HepG2 (cell line): ENCODE measurements around the gene CPNE8. TPM values are rescaled to one million over a fixed set of nuclear protein-coding genes. Genes with fewer than 3 reads are reported as not detected.

Source experiments
- ATAC-seq: fragments of 200-7000 bp; cut with Tn5 transposase; 3 replicates; pipeline ENCODE4 v1.9.1; 2020; ENCODE audit warnings: mild to moderate bottlenecking, moderate library complexity
- BruUV-seq: library from RNA; stranded (reverse); fragments of 400-500 nt; replicated peaks from 2 replicates; lab custom pipeline; 2021; lab: Mats Ljungman, UMichigan
- CTCF ChIA-PET: fragments of 300-600 bp; formaldehyde crosslinking; extraction: SDS; loops from one replicate; lab custom pipeline; 2021; ENCODE audit warnings: low total read pairs, inconsistent platforms, low intra/inter-chr PET ratio; lab: Yijun Ruan, JAX
- POLR2A ChIA-PET: fragments of 350-600 bp; sonication (Branson Sonifier 250); formaldehyde crosslinking; loops from one replicate; lab custom pipeline; 2020; ENCODE audit warnings: antibody characterized with exemption, inconsistent platforms; lab: Yijun Ruan, JAX
- DNase-seq: peaks from one replicate; pipeline ENCODE4 v3.0.0-alpha.2; 2015; ENCODE audit warnings: low spot score
- FAIRE-seq: peaks from 3 replicates; lab custom pipeline; 2011; peaks lifted over from hg19 to GRCh38; lab: Jason Lieb, UNC
- H2AFZ ChIP-seq: one replicate; pipeline ENCODE4 v1.6.1; 2011; ENCODE audit warnings: low read length, inconsistent platforms
- H3K27ac ChIP-seq: fragments of 300-600 bp; 3 replicates; pipeline ENCODE4 v1.8.0; 2011; ENCODE audit warnings: mixed run types, mild to moderate bottlenecking, mixed read lengths, low read length, inconsistent platforms; ENCODE audit not compliant: insufficient read depth; ENCODE audit errors: extremely low read length
- H3K27me3 ChIP-seq, 2 experiments: fragments of 200-600 bp in 1 of 2; 2 replicates in 1 of 2; 3 replicates in 1 of 2; pipeline versions ENCODE4 v1.6.0 to v1.8.0; 2011; ENCODE audit warnings: low read length in 2 of 2, mild to moderate bottlenecking in 2 of 2, moderate library complexity in 2 of 2, inconsistent platforms in 1 of 2; ENCODE audit not compliant: insufficient read depth in 2 of 2, control insufficient read depth in 1 of 2
- H3K36me3 ChIP-seq, 2 experiments: fragments of 200-600 bp in 1 of 2; replicated peaks in 1 of 2; 2 replicates in 1 of 2; 3 replicates in 1 of 2; pipeline versions ENCODE4 v1.5.1 to v1.8.0; 2011; ENCODE audit warnings: low read length in 2 of 2, inconsistent platforms in 1 of 2; ENCODE audit not compliant: insufficient read depth in 2 of 2, control insufficient read depth in 1 of 2
- H3K4me1 ChIP-seq: 2 replicates; pipeline ENCODE4 v1.5.1; 2012; ENCODE audit warnings: low read length, inconsistent platforms; ENCODE audit not compliant: insufficient read depth
- H3K4me2 ChIP-seq: 2 replicates; pipeline ENCODE4 v1.6.0; 2011; ENCODE audit warnings: low read depth, low read length, inconsistent platforms
- H3K4me3 ChIP-seq, 3 experiments: fragments of 200-600 bp in 1 of 3; sonication (generic), shearing (Covaris generic) in 1 of 3; replicated peaks in 1 of 3; 2 replicates each; pipeline ENCODE4 v1.5.1; 2011 to 2016; ENCODE audit warnings: low read length in 3 of 3, inconsistent platforms in 2 of 3, low read depth in 2 of 3, mild to moderate bottlenecking in 2 of 3, control low read depth in 1 of 3, mixed read lengths in 1 of 3; ENCODE audit not compliant: insufficient read depth in 1 of 3
- H3K79me2 ChIP-seq: one replicate; pipeline ENCODE4 v1.6.1; 2011; ENCODE audit warnings: low read length, inconsistent platforms; ENCODE audit not compliant: insufficient read depth
- H3K9ac ChIP-seq: 2 replicates; pipeline ENCODE4 v1.6.0; 2011; ENCODE audit warnings: mild to moderate bottlenecking, low read depth, low read length, inconsistent platforms; ENCODE audit not compliant: insufficient read depth
- H3K9me3 ChIP-seq: 2 replicates; pipeline ENCODE4 v1.5.1; 2012; ENCODE audit warnings: mild to moderate bottlenecking, low read length
- H4K20me1 ChIP-seq: 2 replicates; pipeline ENCODE4 v1.6.0; 2011; ENCODE audit warnings: inconsistent platforms, mild to moderate bottlenecking, low read length, moderate library complexity; ENCODE audit not compliant: insufficient read depth
- ATF1 ChIP-seq: IDR thresholded peaks from 2 replicates; pipeline ENCODE4 v1.6.1; 2016; ENCODE audit warnings: mild to moderate bottlenecking, control low read depth
- HOXD1 ChIP-seq: sonication (generic); formaldehyde crosslinking; IDR thresholded peaks from 2 replicates; pipeline ENCODE4 v1.5.0; 2020; ENCODE audit warnings: missing genetic modification reagents
- NFIC ChIP-seq: IDR thresholded peaks from 2 replicates; pipeline ENCODE4 v1.6.1; 2012; ENCODE audit warnings: mild to moderate bottlenecking, low read length, inconsistent platforms
- NR2F2 ChIP-seq: IDR thresholded peaks from 2 replicates; pipeline ENCODE4 v1.6.1; 2012; ENCODE audit warnings: low read depth, inconsistent platforms, borderline replicate concordance
- PRMT3 ChIP-seq: sonication (generic); formaldehyde crosslinking; IDR thresholded peaks from 2 replicates; pipeline ENCODE4 v1.8.1; 2022; ENCODE audit warnings: low read depth, mild to moderate bottlenecking, moderate library complexity, missing genetic modification reagents, borderline replicate concordance
- ZNF337 ChIP-seq: sonication (generic); formaldehyde crosslinking; IDR thresholded peaks from 2 replicates; pipeline ENCODE4 v1.5.1; 2020; ENCODE audit warnings: missing genetic modification reagents, low read depth, mild to moderate bottlenecking, borderline replicate concordance
- ZNF562 ChIP-seq: sonication (generic); formaldehyde crosslinking; IDR thresholded peaks from 2 replicates; pipeline ENCODE4 v1.8.0; 2022; ENCODE audit warnings: missing genetic modification reagents, borderline replicate concordance
- ZNF616 ChIP-seq: sonication (generic); formaldehyde crosslinking; IDR thresholded peaks from 2 replicates; pipeline ENCODE4 v1.5.0; 2020; ENCODE audit warnings: low read depth, mild to moderate bottlenecking, missing genetic modification reagents
- in situ Hi-C: cut with HindIII; loops from 2 replicates; pipeline ENCODE4 v1.10.0; 2017; ENCODE audit warnings: low pct_unique_long_range_greater_than_20kb; ENCODE audit not compliant: extremely low pct_ligation_motif_present
- intact Hi-C: fragments of 100-400 bp; cut with micrococcal nuclease; formaldehyde crosslinking; loops from one replicate; pipeline ENCODE4 v1.10.0; 2022; ENCODE audit not compliant: unreplicated experiment
- polyA plus RNA-seq, 8 experiments: library from polyadenylated mRNA; depleted of rRNA in 3 of 8; stranded (reverse) in 7 of 8; unstranded in 1 of 8; fragments of >200 nt; fragmentation: Illumina TruSeq in 4 of 8; extraction: Trizol in 4 of 8; gene quantifications; 2 replicates each; pipeline versions ENCODE4 v1.2.1 to v1.2.3, GENCODE V29; 2011 to 2016; ENCODE audit warnings: low read depth in 4 of 8, missing spikeins in 1 of 8, mixed read lengths in 1 of 8; ENCODE audit not compliant: insufficient read depth in 1 of 8
- total RNA-seq, 5 experiments: library from RNA; depleted of rRNA; stranded (reverse); fragments of >200 nt; fragmentation: Illumina TruSeq; extraction: Trizol; gene quantifications; 2 replicates each; pipeline ENCODE4 v1.2.3, GENCODE V29; 2016; ENCODE audit warnings: low read depth in 1 of 5
- TF ChIP-seq, protein P1 (sequence below): IDR thresholded peaks from 2 replicates; pipeline ENCODE4 v1.6.1; 2016; ENCODE audit warnings: mild to moderate bottlenecking
- TF ChIP-seq, protein P2 (sequence below): sonication (generic); formaldehyde crosslinking; IDR thresholded peaks from 2 replicates; pipeline ENCODE4 v1.4.0; 2020; ENCODE audit warnings: missing genetic modification reagents
- TF ChIP-seq, protein P3 (sequence below), 2 experiments: sonication (generic) in 1 of 2; formaldehyde crosslinking in 1 of 2; IDR thresholded peaks; 2 replicates each; pipeline versions ENCODE4 v1.5.1 to v1.6.1; 2011 to 2020; ENCODE audit warnings: borderline replicate concordance in 1 of 2, low read depth in 1 of 2, low read length in 1 of 2, mild to moderate bottlenecking in 1 of 2, missing genetic modification reagents in 1 of 2, moderate library complexity in 1 of 2
- TF ChIP-seq, protein P4 (sequence below): sonication (generic); formaldehyde crosslinking; IDR thresholded peaks from 2 replicates; pipeline ENCODE4 v1.5.0; 2020; ENCODE audit warnings: missing genetic modification reagents
- TF ChIP-seq, protein P5 (sequence below): sonication (generic); formaldehyde crosslinking; IDR thresholded peaks from 2 replicates; pipeline ENCODE4; 2020; ENCODE audit warnings: missing genetic modification reagents, mild to moderate bottlenecking, borderline replicate concordance

Gene CPNE8
- total and polyA plus RNA-seq, 2 of the 13 experiments (the other 11 are each of a cell fraction or from before 2014, with no cell fraction given) = 2.4 to 2.7 TPM

DNA sequence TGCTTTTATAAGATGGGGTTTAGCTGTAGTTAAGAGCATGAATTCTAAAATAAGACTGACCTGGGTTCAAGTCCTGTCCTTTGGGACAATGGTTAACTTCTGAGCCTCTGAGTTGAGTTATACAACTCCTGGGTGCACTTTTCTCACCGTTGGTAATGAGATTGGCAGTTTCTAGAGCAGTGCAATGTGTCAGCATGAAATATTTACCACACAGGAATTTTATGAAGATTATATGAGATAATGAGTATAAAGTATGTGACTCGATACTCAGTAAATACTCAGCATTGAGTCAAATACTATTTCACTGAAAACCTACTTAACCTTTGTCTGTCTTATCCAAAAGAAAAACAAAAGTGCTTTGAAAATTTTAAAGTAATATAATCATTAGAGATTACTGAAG, 214.2 kb downstream of the CPNE8 start (continued):
- TF ChIP-seq, protein P1, sequence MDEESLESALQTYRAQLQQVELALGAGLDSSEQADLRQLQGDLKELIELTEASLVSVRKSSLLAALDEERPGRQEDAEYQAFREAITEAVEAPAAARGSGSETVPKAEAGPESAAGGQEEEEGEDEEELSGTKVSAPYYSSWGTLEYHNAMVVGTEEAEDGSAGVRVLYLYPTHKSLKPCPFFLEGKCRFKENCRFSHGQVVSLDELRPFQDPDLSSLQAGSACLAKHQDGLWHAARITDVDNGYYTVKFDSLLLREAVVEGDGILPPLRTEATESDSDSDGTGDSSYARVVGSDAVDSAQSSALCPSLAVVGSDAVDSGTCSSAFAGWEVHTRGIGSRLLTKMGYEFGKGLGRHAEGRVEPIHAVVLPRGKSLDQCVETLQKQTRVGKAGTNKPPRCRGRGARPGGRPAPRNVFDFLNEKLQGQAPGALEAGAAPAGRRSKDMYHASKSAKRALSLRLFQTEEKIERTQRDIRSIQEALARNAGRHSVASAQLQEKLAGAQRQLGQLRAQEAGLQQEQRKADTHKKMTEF (CRISPR knock-in tag) = no peak
- TF ChIP-seq ZNF562 (CRISPR knock-in tag) (no peak), PRMT3 (no peak), NR2F2 (no peak), ZNF337 (CRISPR knock-in tag) (no peak), ATF1 (CRISPR knock-in tag) (no peak)
- TF ChIP-seq, protein P2, sequence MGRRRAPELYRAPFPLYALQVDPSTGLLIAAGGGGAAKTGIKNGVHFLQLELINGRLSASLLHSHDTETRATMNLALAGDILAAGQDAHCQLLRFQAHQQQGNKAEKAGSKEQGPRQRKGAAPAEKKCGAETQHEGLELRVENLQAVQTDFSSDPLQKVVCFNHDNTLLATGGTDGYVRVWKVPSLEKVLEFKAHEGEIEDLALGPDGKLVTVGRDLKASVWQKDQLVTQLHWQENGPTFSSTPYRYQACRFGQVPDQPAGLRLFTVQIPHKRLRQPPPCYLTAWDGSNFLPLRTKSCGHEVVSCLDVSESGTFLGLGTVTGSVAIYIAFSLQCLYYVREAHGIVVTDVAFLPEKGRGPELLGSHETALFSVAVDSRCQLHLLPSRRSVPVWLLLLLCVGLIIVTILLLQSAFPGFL (CRISPR knock-in tag) = no peak
- TF ChIP-seq, protein P3, sequence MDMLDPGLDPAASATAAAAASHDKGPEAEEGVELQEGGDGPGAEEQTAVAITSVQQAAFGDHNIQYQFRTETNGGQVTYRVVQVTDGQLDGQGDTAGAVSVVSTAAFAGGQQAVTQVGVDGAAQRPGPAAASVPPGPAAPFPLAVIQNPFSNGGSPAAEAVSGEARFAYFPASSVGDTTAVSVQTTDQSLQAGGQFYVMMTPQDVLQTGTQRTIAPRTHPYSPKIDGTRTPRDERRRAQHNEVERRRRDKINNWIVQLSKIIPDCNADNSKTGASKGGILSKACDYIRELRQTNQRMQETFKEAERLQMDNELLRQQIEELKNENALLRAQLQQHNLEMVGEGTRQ (IDR thresholded peaks at IDR 0.05; ENCODE audit: low read depth, low read length) = no peak
- TF ChIP-seq, protein P3 (CRISPR knock-in tag; IDR thresholded peaks at IDR 0.05; ENCODE audit: borderline replicate concordance) = no peak
- TF ChIP-seq, all 625 proteins: peak for 0

DNA sequence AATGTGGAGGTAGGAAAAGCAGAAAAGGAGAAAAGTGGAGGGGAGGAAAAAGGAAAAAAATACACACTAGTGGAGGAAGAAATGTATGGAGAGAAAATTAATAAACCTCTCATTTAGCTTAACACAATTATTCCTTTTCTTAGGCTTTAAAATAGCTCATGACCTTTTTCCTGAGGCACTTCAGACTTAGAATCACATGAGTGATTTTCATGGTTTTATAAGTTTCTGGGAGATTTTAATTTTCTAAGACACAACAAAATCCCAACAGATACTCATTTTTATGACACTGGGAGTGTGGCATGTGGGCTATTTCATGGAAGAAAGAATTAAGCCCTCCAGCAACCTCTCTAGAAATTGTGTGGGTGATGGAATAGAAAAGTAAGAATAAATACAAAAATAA, 214.7 kb downstream of the CPNE8 start:
- BruUV-seq = no TSS peak
- CTCF ChIA-PET = no interaction called here
- POLR2A ChIA-PET = no interaction called here
- Histone ChIP-seq H3K9ac (no peak overlapping the region), H4K20me1 (no peaks in the 10 kb centered on the region), H3K4me1 (peaks cover 7% of the 10 kb centered on the region; the same call in 1 of the 2 replicates), H3K4me2 (no peak overlapping the region), H3K36me3 (no peaks in the 10 kb centered on the region), H3K79me2 (no peaks in the 10 kb centered on the region), H3K27ac (no peak overlapping the region), H3K9me3 (no peaks in the 10 kb centered on the region), H3K4me3 (no peak overlapping the region), H3K27me3 (no peaks in the 10 kb centered on the region), H2AFZ (no peak overlapping the region)
- DNase-seq = no peak
- in situ Hi-C loops = no loop called here
- TF ChIP-seq, protein P4, sequence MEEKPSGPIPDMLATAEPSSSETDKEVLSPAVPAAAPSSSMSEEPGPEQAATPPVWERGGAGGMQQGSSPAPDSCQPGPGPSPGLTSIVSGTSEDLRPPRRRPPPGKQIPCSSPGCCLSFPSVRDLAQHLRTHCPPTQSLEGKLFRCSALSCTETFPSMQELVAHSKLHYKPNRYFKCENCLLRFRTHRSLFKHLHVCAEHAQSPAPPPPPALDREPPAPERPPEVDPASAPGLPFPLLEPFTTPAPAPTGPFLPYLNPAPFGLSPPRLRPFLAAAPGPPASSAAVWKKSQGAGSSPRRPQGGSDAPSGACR (CRISPR knock-in tag) = no peak
- no peak for TF ChIP-seq ZNF616 (CRISPR knock-in tag)
- no peak for TF ChIP-seq NFIC
- TF ChIP-seq, protein P5, sequence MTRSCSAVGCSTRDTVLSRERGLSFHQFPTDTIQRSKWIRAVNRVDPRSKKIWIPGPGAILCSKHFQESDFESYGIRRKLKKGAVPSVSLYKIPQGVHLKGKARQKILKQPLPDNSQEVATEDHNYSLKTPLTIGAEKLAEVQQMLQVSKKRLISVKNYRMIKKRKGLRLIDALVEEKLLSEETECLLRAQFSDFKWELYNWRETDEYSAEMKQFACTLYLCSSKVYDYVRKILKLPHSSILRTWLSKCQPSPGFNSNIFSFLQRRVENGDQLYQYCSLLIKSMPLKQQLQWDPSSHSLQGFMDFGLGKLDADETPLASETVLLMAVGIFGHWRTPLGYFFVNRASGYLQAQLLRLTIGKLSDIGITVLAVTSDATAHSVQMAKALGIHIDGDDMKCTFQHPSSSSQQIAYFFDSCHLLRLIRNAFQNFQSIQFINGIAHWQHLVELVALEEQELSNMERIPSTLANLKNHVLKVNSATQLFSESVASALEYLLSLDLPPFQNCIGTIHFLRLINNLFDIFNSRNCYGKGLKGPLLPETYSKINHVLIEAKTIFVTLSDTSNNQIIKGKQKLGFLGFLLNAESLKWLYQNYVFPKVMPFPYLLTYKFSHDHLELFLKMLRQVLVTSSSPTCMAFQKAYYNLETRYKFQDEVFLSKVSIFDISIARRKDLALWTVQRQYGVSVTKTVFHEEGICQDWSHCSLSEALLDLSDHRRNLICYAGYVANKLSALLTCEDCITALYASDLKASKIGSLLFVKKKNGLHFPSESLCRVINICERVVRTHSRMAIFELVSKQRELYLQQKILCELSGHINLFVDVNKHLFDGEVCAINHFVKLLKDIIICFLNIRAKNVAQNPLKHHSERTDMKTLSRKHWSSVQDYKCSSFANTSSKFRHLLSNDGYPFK = no peak
- TF ChIP-seq HOXD1 = no peak
- intact Hi-C loops = no loop called here
- FAIRE-seq = no peak
- ATAC-seq = no peak
